Measurements from ENCODE around the gene LRRC28.

Gene LRRC28

DNA sequence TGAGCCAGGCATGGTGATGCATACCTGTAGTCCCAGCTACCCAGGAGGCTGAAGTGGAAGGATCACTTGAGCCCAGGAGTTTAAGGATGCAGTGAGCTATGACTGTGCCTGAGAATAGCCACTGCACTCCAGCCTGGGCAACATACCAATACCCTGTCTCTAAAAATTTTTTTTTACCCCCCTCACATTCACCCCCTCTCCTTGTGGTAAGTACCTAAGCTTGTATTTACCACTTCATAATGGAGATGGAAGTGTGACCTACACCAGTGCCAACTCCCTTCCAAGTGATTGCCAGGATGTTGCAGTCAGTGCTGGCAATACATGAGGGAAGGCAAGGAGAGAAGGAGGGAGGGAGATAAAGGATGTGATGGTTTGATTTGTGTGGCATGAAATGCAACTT lies 84.2 kb downstream of the LRRC28 start:
- DNase-seq (ENCODE audit: insufficient read length, low spot score) (no peak), FAIRE-seq (no peak)

DNA sequence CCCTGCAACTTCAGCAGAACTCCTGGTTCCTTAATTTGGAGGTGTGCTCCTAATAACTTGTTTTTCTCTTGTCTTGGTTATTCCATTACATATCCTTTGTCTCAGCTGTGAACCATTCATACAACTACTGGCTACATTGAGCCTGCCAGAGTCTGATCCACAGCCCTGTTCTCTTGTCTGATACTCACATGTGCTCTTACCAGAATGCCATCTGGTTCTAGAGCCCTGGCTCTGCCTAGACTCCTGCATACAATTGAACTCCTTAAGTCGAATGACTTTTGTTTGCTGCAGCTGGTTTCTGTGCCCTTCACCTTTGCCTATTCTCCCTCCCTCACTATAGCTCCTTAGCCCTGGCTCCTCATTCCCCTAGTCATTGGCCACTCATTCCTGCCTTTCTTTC lies 85.5 kb downstream of the LRRC28 start:
- DNase-seq (ENCODE audit: insufficient read length, low spot score) (no peak), FAIRE-seq (no peak)

DNA sequence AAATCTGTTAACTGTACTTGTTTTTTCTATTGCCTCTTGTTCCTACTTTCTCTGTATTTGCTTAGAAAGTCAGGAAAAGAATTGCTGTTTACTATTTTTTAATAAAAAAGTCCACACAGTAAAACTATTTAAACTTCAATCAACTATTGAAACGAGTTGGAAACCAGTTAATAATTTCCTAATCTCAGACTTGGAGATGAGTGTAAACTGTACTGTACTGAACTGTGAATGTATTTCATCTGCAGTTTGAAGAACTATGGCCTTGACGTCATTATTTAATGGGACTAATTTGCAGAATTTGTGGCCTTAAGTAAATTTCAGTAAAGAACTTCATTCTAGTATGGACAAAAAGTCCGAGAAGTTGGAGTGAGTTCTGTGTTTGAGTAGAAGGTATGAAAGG lies 89.1 kb downstream of the LRRC28 start:
- DNase-seq (ENCODE audit: insufficient read length, low spot score) (no peak), FAIRE-seq (no peak)

DNA sequence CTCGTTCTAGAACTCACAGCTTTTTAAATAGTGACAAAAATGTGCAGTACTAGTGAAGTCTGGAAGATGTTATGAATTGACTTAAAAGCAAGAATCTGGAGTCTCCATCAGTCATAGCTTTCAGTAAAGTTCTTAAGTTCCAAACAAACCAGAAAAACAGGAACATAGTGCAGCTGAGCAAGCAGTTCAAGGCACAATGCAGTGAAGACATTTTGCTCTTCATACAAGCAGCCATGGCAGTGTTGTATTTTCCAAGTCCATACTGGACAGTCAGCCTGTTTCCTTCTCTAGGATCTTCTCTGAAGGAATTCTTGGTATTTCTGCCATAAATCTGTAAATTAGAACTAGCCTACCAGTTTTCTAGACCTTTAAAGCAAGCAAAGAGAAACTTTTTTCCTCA lies 90.5 kb downstream of the LRRC28 start:
- FAIRE-seq (no peak), DNase-seq (ENCODE audit: insufficient read length, low spot score) (no peak)

DNA sequence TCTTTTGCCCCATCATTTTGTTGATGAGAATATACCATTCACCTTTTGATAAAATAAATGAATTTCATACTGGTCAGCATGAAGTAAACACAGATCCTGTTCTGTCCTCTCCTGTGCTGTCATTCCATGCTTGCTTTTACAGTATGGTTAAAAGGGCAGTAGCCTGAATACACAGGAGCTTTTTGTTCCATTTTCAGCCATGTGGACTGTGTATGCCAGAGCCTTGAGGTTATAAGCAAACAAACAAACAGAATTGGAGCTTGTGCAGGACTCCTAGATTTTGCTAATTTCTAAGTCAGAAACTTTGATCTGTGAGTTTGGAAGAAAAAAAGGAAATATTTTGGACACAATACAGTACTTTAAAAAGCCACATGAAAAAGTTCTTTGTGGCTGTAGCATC lies 91.9 kb downstream of the LRRC28 start:
- no peak for DNase-seq (ENCODE audit: insufficient read length, low spot score)
- no peak for FAIRE-seq

DNA sequence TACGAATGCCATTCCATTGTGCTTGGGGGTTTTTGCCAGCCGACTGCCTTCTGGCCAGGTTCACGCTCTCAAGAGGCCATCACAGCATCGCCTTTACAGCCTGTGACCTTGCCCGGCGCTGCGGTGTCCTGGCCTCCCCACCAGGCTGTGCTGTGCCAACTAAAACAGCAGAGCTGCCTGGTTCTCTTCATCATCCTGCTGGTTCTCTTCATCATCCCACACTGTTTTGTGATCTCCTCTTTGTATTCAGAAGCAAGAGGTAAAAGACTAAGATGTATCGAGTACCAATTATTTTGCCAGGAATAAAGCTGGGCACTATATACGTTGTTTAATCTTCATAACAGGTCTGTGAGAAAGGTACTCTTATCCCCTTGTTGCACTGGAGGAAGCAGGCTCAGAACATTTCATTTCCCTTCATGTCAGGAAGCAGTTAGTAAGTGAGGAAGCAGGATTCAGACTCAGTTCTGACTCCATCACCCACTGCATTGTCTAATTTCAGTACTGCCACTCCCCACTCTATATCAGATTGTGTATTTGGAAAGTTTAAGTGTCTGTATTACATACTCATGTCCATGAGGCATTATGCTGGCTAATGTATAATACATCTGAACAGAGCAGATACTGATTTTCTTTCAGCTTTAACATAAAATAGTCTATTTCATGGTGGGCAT lies 92.7 kb downstream of the LRRC28 start:
- FAIRE-seq (peak; percentile 4), DNase-seq (ENCODE audit: insufficient read length, low spot score) (no peak)

DNA sequence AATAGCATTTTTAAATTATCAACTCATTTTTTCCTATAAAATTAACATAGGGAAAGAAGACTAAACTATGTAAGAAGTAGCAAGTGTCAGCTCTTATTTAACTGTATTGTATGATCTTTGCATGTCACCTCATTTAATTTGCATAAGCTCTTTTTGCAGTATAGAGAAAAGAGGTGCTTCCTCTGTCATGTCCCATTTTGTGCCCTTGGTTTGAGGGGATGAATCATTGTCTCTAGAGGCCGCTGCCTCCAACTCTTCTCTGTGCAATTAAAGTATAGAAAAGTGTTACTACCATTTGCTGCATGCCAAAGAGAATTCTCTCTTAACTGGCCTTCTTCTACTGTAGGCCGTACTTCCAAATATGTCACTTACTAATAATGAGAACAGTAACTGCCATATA lies 93.4 kb downstream of the LRRC28 start:
- DNase-seq (ENCODE audit: insufficient read length, low spot score) (no peak), FAIRE-seq (peak; percentile 18)

DNA sequence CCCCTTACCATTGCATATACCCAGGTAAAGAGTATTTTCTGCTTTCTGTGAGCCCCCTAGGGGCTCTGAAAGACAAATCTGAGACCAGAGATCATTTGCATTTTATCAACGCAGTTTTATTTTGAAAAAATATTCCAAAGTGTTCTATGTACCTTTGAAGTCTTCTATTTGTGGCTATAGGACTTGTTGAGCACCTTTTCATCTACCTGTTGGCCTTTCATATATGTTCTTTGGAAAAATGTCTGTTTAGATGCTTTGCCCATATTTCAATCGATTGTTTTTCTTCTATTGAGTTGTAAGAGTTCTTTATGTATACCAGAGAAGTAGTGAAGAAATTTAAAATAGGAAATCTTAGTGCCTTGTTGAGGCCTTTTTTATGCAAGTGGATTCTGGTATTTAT lies 94.0 kb downstream of the LRRC28 start:
- DNase-seq (ENCODE audit: insufficient read length, low spot score) (no peak), FAIRE-seq (no peak)

DNA sequence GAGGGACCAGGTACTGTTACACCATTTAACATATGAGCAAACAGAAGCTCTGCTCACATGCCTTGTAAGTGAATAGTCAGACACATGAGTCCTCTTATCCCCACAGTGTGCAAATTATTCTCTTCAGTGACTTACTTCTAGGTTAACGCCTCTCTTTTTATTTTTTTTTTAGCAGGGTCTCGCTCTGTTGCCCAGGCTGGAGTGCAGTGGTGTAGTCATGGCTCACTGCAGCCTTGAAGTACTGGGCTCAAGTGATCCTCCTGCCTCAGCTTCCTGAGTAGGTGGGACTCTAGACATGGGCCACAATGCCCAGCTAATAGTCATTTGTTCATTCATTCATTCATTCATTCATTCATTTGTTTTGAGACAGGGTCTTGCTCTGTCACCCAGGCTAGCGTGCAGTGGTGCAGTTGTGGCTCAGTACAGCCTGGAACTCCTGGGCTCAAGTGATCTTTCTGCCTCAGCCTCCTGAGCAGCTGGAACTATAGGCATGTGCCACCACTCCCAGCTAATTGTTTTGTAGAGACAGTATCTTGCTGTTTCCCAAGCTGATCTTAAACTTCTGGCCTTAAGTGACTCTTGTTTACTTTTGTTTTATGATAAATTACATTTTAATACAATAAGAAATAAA lies 94.7 kb downstream of the LRRC28 start:
- FAIRE-seq (no peak), DNase-seq (ENCODE audit: insufficient read length, low spot score) (no peak)

DNA sequence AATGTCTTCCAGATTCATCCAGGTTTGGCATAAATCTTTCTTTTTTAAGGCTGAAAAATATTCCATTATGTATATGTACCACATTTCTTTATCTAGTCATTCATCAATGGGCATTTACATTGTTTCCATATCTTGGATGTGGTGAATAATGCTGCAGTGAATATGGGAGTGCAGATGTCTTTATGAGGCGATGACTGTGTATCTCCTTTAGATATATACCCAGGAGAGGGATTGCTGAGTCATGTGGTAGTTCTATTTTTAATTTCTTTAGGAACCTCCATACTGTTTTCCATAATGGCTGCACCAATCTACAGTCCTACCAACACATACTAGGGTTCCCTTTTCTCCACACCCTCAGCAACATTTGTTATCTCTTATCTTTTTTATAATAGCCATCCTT lies 96.3 kb downstream of the LRRC28 start:
- FAIRE-seq: peak; percentile 66

DNA sequence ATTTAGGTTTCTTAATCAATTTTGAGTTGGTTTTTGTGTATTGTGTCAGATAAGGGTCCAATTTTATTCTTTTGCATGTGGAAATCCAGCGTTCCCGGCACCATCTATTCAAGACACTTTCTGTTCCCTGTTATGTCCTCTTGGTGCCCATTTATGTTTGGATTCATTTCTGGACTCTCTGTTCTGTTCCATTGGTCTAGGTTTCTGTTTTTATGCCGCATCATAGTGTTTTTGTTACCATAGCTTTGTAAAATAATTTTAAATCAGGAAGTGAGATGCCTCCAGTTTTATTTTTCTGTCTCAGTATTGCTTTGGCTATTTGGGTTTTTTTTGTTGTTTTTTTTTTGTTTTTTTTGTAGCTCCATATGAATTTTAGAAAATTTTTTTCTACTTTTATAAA lies 97.1 kb downstream of the LRRC28 start:
- peak; percentile 23 for FAIRE-seq

More for the DNA sequence above, 96.3 kb downstream of the LRRC28 start:
- DNase-seq (ENCODE audit: insufficient read length, low spot score): no peak

DNA sequence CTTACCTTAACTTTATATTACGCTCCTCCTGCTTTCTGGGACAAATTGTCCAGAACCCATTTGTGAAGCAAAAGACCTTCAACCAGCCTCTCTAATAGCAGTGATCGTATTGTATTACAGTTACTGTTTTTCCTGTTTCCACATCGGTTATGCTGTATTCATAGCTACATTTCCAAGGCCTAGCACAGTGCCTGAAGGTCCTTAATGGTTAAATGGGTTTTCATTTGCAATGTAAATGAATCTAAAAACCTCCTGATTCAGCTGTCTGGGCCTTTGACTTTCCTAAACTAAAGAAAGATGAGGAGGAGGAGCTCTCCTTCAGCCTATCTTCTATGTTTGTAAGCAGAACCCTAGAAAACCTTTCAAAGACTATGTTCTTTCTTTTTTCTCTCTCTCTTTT lies 99.1 kb downstream of the LRRC28 start:
- FAIRE-seq: no peak
- DNase-seq (ENCODE audit: insufficient read length, low spot score): no peak

More for the DNA sequence above, 97.1 kb downstream of the LRRC28 start:
- DNase-seq (ENCODE audit: insufficient read length, low spot score): no peak

DNA sequence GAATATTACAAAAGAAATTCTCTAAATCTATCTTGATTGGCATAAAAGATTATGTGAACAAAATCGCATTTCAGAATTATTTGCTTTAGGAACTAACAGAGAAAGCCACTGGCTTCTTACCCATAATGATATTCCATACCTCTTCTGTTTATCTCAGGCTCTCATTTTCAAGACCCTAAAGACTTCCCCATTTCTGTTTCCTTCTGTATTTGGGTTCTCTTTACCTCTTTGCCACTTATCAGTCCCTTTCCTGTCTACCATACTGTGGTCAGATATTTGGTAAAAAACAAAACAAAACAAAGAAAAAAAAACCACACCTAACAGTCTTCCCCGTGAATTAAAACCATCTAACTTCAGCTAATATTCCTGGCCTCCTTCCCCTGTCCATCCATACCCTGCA lies 108.5 kb downstream of the LRRC28 start:
- DNase-seq (ENCODE audit: insufficient read length, low spot score): no peak
- peak; percentile 59 for FAIRE-seq

DNA sequence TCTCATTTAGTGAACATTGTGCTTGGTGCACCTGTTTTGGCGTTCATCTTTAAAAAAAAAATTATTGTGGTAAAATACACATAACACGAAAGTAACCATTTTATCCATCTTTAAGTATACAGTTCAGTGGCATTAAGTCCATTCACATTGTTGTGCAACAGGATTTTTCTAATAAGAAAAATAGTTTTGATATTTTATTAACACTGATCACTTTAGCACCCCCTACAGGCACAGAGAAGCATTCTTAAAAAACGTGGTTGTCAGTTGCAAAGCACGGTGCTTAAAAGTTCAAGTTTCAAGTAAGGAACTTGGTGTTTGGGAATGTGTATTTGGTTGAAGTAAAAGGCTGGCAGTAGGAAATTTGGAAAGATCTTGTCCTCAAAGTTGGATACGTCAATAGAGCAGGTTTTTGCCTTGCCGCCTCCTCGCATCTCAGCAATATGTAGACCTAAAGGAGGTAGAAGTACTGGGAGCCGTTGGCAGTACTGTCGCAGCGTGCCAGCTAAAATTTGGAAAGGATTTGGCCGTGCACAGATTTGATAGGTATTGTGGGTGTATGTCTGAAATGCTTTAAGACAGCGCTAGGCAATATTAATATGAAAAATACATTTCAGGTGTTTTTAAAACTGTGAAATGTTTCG lies 110.4 kb downstream of the LRRC28 start:
- FAIRE-seq (peak; percentile 4), DNase-seq (ENCODE audit: insufficient read length, low spot score) (no peak)

DNA sequence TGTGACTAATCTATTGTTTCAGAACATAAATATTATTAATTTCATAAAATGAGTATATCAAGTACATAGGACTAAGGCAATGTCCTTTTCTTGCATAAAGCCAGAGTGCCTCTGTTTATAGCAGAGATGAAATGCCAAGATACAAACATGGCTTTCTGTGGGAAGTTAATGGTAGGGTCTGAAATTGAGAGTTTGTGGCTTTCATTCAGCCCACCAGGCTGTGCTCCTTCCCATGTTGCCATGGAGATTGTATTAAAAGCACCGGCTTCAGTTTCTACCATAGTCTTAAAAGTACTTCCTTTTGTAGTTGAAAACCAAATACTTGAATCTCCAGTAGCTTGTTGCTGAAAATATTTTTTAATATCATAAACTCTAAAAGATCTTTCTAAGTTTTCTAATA lies 114.0 kb downstream of the LRRC28 start:
- DNase-seq (ENCODE audit: insufficient read length, low spot score) (no peak), FAIRE-seq (peak; percentile 93)

DNA sequence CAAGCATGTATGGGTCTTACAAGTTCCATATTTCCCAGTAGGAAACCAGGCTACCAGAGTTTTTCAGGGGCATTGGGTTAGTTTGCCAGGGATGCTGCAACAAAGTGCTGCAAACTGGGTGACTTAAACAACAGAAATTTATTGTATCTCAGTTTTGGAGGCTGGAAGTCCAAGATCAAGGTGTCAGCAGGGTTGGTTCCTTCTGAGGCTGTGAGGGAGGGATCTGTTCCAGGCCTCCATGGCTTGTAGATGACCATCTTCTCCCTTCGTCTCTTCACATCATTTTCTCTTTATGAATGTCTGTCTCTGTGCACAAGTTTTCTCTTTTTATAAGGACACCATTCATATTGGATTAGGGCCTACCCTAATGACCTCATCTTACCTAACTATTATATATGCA lies 114.7 kb downstream of the LRRC28 start:
- peak; percentile 35 for FAIRE-seq
- DNase-seq (ENCODE audit: insufficient read length, low spot score): no peak

DNA sequence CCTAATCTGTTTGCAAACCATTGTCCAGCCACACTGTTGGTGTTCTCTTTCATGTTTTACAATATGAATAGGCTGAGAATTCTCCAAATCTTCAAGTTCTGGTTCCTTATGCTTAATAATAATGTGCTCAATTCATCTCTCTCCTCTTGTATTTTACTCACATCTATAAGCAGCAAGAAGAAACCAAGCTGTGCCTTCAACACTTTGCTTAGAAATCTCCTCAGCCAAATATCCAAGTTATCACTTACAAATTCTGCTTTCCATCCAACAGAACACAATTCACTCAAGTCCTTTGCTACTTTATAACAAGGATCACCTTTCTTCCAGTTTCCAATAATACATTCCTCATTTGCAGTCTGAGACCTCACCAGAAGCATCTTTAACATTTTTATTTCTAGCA lies 117.5 kb downstream of the LRRC28 start:
- DNase-seq (ENCODE audit: insufficient read length, low spot score) (no peak), FAIRE-seq (peak; percentile 4)

DNA sequence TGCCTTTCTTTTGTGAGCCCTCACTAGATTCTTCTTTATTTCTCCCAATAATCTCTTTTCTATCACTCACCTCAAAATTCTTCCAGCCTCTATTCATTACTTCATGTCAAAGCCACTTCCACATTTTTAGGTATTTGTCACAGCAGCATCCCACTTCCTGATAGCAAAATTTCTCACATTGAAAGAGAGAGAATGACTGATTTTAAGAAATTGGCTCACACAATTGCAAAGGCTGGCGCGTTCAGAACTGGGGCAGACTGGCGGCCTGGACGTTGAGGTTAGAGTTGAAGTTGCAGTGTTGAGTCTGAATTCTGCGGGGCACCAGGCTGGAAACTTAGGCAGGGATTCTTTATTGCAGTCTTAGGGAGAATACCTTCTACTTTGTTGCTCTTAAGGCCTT lies 117.9 kb downstream of the LRRC28 start:
- FAIRE-seq (no peak), DNase-seq (ENCODE audit: insufficient read length, low spot score) (no peak)

DNA sequence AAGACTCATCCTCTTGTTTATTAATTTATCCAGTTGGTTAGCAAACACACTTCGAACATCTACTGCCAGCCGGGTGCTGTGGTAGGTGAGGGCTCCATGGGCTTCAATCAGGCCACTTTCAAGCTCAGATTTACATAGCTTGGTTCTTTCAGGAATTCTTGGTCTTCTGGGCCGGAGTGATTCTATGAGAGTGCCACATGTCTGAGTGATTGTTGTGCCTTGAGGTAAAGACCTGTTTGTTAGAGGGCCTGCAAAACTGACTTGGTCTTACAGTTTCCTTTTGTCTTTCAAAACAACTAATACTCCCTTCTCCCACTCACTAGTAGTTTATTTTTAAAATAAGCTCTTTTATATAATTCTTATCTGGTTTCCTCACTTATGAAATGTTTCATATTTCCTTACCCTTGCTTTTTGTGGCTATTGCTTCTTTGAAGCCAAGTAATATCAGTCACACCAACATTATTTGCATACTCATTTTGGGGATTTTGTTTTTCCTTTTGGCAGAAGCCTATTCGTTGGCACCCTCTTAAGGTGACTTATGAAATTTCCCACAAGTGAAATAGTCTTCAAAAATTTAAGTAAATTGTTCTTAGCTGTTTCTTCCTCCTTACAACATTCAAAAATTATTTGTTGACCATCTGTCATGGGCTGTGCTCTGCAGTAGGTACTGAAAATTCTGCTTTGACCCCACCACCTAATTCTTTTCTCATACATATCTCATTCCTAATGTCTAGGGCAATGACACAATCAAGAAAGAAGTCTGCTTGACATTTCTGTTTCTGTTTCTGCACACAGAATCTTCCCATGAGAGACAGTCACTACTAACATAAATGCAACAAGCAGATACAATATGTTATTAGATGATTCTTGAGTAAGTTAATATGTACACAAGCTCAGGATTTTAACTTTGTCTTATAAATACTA lies 120.2 kb downstream of the LRRC28 start:
- FAIRE-seq: peak; percentile 56
- DNase-seq (ENCODE audit: insufficient read length, low spot score): no peak

DNA sequence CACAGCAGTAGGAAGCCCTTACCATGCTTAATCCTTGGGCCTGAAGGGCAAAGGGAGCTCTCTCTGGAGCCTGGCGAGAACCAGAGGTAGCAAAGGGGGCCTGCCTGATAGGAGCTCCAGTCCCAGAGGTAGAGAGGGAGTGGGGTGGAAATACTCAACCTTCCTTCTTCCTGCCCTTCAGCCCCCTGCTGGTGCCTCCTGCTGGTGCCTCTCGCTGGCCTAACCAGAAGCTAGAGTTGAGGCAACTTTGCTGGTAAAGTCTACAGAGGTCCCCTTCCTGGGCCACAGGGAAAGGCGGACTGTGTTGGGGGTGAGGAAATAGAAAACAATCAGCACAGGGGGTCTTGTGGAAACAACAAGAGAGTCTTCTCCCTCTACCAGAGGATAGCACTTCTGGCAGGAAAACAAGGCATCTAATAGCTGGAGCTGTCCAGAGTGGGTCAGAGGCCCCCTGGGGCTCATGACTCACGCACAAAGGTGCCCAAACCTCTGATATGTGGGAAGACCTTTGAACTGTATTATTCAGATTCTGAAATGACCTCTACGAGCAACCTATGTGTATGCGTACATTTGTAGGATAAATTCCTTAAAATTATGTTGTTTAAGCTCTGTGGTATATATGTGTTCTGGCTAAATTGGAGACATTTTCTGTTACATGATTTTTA lies 133.9 kb downstream of the LRRC28 start:
- no peak for FAIRE-seq
- no peak for DNase-seq (ENCODE audit: insufficient read length, low spot score)

DNA sequence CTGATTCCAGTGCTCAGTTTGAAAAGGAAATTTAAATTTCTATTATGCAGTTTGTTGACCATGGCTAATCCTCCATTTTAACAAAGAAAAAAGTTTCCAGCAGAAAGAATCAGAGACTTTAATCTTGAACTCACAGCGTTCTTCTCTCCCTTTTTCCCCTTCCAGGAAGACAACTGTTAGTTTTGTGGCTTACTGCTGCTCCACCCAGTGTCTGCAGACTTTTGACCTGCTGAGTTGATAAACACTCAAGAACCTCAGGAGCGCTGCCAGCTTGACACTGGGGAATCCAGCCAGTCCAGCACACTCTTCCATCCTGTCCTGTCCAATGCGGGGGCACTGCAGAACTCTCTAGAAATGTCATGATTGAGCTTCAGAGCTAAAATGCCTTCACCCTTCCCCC lies 134.6 kb downstream of the LRRC28 start:
- no peak for DNase-seq (ENCODE audit: insufficient read length, low spot score)
- no peak for FAIRE-seq

Measured in GM19239 (cell line).